Duodenal mucosa (tissue), 2 donors: ENCODE results near the gene ARAF.

Experiments used
- H3K27ac ChIP-seq: one replicate; pipeline ENCODE4 v1.7.0; 2013; ENCODE audit warnings: low read depth, low read length
- H3K27me3 ChIP-seq, 2 donors: one replicate each; pipeline ENCODE4 v1.7.0; 2013; ENCODE audit warnings: low read length in 2 of 2, control low read depth in 1 of 2; ENCODE audit not compliant: insufficient read depth in 2 of 2, control insufficient read depth in 1 of 2
- H3K36me3 ChIP-seq, 2 donors: one replicate each; pipeline ENCODE4 v1.7.0; 2013; ENCODE audit warnings: low read length in 2 of 2, control low read depth in 1 of 2; ENCODE audit not compliant: insufficient read depth in 2 of 2, control insufficient read depth in 1 of 2
- H3K4me1 ChIP-seq, 2 donors: one replicate each; pipeline ENCODE4 v1.7.0; 2013; ENCODE audit warnings: low read length in 2 of 2, control low read depth in 1 of 2; ENCODE audit not compliant: insufficient read depth in 2 of 2, control insufficient read depth in 1 of 2
- H3K4me3 ChIP-seq, 2 donors: one replicate each; pipeline ENCODE4 v1.7.0; 2013; ENCODE audit warnings: low read length in 2 of 2, low read depth in 1 of 2
- H3K9ac ChIP-seq, 2 donors: one replicate each; pipeline ENCODE4 v1.7.0; 2013; ENCODE audit warnings: low read length in 2 of 2, low read depth in 1 of 2
- H3K9me3 ChIP-seq, 2 donors: one replicate each; pipeline ENCODE4 v1.7.0; 2013; ENCODE audit warnings: low read length in 2 of 2, control low read depth in 1 of 2; ENCODE audit not compliant: control insufficient read depth in 1 of 2

Gene ARAF

GRCh38 chrX:47584714-47585113 is 23.7 kb downstream of the ARAF start:
- H3K9ac ChIP-seq, result no peak overlapping the region
- H3K4me3 ChIP-seq, result no peak overlapping the region
- H3K36me3 ChIP-seq, result no peaks in the 10 kb centered on the region
- no peak overlapping the region for H3K27ac ChIP-seq
- no peaks in the 10 kb centered on the region for H3K27me3 ChIP-seq
- no peaks in the 10 kb centered on the region for H3K9me3 ChIP-seq
- H3K4me1 ChIP-seq, result no peaks in the 10 kb centered on the region

- Histone ChIP-seq H3K27me3 (no peaks in the 10 kb centered on the region), H3K27ac (no peak overlapping the region), H3K4me3 (no peak overlapping the region)
Observed at GRCh38 chrX:47585273-47585672, 24.3 kb downstream of the ARAF start.

DNA sequence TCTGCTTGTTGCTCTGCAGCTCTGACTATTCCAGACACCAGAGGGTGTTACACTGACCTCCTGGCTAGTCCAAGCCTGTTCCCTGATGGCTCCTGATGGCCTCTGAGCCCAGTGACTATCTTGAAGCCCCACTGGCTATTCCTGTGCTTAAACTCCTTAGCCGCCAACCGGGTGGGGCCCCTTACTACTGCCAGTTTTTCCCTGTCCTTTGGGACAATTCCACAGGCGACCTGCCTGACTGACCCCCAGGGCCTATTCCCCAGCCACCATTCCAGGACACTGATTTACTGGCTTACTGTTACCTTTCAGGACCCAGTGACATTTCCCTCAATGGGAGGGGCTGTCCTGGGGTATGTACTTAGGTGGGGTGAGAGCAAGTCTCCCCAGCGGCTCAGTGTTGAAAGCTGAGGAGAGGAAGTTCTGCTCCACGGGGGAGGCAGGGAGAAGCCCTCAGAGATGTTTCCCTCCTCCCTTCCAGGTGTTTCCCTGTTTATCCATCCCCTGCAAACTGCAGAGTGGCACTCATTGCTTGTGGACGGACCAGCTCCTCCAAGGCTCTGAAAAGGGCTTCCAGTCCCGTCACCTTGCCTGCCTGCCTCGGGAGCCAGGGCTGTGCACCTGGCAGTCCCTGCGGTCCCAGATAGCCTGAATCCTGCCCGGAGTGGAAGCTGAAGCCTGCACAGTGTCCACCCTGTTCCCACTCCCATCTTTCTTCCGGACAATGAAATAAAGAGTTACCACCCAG is 25.2 kb downstream of the ARAF start:
- H3K27me3 ChIP-seq, result no peaks in the 10 kb centered on the region
- no peaks in the 10 kb centered on the region for H3K4me1 ChIP-seq
- H3K4me3 ChIP-seq, result no peak overlapping the region
- no peak overlapping the region for H3K27ac ChIP-seq
- H3K36me3 ChIP-seq, result no peaks in the 10 kb centered on the region
- no peaks in the 10 kb centered on the region for H3K9me3 ChIP-seq
- H3K9ac ChIP-seq, result no peak overlapping the region

More at GRCh38 chrX:47585273-47585672, 24.3 kb downstream of the ARAF start:
- no peaks in the 10 kb centered on the region for H3K36me3 ChIP-seq
- no peaks in the 10 kb centered on the region for H3K4me1 ChIP-seq
- no peak overlapping the region for H3K9ac ChIP-seq
- H3K9me3 ChIP-seq, result no peaks in the 10 kb centered on the region

GRCh38 chrX:47587091-47587891 is 26.3 kb downstream of the ARAF start:
- Histone ChIP-seq H3K36me3 (no peaks in the 10 kb centered on the region), H3K4me1 (no peaks in the 10 kb centered on the region), H3K9me3 (no peaks in the 10 kb centered on the region), H3K27me3 (no peaks in the 10 kb centered on the region), H3K9ac (no peak overlapping the region), H3K4me3 (no peak overlapping the region), H3K27ac (no peak overlapping the region)

GRCh38 chrX:47587906-47588735 is 27.1 kb downstream of the ARAF start:
- Histone ChIP-seq H3K27me3 (no peaks in the 10 kb centered on the region), H3K27ac (no peak overlapping the region), H3K4me3 (no peak overlapping the region), H3K9ac (no peak overlapping the region), H3K36me3 (no peaks in the 10 kb centered on the region), H3K4me1 (no peaks in the 10 kb centered on the region), H3K9me3 (no peaks in the 10 kb centered on the region)

DNA sequence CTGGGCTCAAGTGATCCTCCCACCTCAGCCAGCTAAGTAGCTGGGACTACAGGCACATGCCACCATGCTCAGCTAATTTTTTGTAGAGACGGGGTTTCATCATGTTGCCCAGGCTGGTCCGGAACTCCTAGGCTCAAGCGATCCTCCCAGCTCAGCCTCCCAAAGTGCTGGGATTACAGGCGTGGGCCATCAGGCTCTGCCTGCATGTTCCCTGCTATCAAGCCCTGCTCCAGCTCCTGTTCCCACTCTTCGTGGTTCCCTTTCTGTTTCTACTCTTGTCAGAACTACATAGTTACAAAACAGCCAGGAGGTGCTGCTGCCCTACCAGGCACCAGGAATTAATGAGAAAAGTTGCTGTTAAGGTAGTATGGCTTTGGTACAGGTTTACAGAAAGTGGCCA is 30.0 kb downstream of the ARAF start:
- Histone ChIP-seq H3K36me3 (no peaks in the 10 kb centered on the region), H3K4me1 (no peaks in the 10 kb centered on the region), H3K4me3 (no peak overlapping the region), H3K9me3 (no peaks in the 10 kb centered on the region), H3K27ac (no peak overlapping the region), H3K27me3 (no peaks in the 10 kb centered on the region), H3K9ac (no peak overlapping the region)

DNA sequence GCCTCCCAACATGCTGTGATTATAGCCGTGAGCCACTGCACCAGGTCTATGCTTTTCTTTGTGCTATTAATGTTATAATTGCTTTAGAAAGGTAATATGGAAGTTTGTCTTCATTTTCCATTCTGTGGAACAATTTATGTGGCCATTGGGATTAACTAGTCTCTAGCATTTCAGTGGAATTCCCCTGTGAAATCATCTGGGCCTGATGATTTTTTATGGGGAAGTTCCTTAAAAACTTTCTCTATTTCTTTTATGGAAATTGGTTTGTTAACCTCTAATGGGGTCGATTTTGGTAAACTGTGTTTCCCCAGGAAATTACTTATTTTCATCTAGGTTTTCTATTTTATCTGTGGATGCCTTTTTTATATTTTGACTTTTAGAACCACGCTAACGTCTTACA is 32.5 kb downstream of the ARAF start:
- H3K9me3 ChIP-seq, result no peaks in the 10 kb centered on the region
- no peak overlapping the region for H3K9ac ChIP-seq
- no peaks in the 10 kb centered on the region for H3K27me3 ChIP-seq
- H3K4me1 ChIP-seq, result no peaks in the 10 kb centered on the region
- no peak overlapping the region for H3K27ac ChIP-seq
- no peak overlapping the region for H3K4me3 ChIP-seq
- H3K36me3 ChIP-seq, result no peaks in the 10 kb centered on the region

- H3K27ac ChIP-seq, result no peak overlapping the region
Observed at GRCh38 chrX:47595716-47596251, 34.8 kb downstream of the ARAF start.

DNA sequence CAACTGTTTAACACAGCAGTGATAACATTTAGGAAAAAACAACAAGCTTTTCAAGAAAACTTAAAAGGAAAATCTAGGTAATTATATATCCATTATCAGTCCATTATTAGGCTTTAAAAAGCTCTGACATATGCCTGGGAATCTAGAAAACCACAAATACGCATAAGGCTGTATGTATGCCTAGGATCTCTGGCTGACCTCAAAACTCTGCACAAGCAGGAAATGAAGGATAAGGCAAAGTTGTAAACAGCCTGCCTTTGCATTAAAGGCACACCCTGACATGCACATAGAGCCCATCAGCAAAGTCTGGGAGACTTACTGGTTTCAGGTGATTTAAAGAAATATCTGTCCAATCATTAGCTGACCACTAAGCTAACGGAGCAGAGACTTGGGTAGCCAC is 35.3 kb downstream of the ARAF start:
- Histone ChIP-seq H3K4me3 (no peak overlapping the region), H3K9ac (no peak overlapping the region), H3K36me3 (no peaks in the 10 kb centered on the region), H3K27ac (no peak overlapping the region), H3K4me1 (no peaks in the 10 kb centered on the region), H3K27me3 (no peaks in the 10 kb centered on the region), H3K9me3 (no peaks in the 10 kb centered on the region)

More at GRCh38 chrX:47595716-47596251, 34.8 kb downstream of the ARAF start:
- Histone ChIP-seq H3K36me3 (no peaks in the 10 kb centered on the region), H3K9me3 (no peaks in the 10 kb centered on the region), H3K4me1 (no peaks in the 10 kb centered on the region), H3K27me3 (no peaks in the 10 kb centered on the region), H3K9ac (no peak overlapping the region), H3K4me3 (no peak overlapping the region)
